GM12872 (cell line): ENCODE measurements around the gene TSPAN4.
A peak's percentile ranks its signal among the peaks of the same experiment; 100 is the strongest.

ENCODE experiments used
- TF ChIP-seq, protein P1 (sequence below): IDR thresholded peaks from 3 replicates; pipeline ENCODE4 v1.5.1; 2011; ENCODE audit warnings: low read depth, mild to moderate bottlenecking, low read length, moderate library complexity; ENCODE audit not compliant: insufficient read depth

Gene TSPAN4

DNA sequence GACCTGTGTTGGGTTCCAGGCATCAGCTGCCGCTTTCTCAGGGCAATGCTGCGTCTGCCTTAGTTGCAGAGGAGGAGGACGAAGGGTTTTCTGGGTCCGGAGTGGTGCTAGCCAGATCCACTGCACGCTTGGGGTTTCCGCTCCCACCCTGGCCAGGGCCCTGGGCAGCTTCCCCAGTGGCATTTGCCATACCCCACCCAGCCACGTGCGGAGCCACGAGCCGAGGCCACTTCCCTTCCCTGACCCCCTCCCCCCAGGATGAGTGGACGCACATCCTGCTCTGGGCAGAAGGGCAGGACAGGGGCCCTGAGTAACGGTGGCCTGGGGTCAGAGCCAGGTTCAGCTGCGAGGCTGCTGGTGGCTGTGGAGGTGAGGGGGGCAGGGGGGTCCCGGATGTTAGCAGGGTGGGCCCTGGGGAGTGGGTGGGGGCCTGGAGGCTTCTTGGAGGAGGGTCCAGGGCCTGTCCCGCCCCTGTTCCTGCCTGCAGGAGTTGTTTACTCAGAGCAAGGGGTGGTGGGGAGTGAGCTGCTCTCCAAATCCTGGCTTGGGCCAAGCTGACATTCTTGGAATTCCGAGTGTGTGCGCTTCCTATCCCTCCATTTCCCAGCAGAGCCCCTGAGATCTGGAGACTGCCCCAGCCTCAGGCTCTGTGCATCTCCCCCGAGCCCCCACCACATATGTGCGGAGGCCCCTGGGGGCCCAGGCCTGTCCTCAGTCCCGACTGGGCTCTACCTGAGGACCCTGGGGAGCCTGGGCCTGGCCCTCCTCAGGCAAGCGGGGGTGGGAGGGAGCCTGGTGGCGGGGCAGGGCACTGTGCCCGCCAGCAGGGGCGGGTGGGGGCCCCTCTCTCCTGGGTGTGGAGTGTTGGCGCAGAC is 1.4 kb downstream of the TSPAN4 start:
- TF ChIP-seq, protein P1, sequence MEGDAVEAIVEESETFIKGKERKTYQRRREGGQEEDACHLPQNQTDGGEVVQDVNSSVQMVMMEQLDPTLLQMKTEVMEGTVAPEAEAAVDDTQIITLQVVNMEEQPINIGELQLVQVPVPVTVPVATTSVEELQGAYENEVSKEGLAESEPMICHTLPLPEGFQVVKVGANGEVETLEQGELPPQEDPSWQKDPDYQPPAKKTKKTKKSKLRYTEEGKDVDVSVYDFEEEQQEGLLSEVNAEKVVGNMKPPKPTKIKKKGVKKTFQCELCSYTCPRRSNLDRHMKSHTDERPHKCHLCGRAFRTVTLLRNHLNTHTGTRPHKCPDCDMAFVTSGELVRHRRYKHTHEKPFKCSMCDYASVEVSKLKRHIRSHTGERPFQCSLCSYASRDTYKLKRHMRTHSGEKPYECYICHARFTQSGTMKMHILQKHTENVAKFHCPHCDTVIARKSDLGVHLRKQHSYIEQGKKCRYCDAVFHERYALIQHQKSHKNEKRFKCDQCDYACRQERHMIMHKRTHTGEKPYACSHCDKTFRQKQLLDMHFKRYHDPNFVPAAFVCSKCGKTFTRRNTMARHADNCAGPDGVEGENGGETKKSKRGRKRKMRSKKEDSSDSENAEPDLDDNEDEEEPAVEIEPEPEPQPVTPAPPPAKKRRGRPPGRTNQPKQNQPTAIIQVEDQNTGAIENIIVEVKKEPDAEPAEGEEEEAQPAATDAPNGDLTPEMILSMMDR: no peak

DNA sequence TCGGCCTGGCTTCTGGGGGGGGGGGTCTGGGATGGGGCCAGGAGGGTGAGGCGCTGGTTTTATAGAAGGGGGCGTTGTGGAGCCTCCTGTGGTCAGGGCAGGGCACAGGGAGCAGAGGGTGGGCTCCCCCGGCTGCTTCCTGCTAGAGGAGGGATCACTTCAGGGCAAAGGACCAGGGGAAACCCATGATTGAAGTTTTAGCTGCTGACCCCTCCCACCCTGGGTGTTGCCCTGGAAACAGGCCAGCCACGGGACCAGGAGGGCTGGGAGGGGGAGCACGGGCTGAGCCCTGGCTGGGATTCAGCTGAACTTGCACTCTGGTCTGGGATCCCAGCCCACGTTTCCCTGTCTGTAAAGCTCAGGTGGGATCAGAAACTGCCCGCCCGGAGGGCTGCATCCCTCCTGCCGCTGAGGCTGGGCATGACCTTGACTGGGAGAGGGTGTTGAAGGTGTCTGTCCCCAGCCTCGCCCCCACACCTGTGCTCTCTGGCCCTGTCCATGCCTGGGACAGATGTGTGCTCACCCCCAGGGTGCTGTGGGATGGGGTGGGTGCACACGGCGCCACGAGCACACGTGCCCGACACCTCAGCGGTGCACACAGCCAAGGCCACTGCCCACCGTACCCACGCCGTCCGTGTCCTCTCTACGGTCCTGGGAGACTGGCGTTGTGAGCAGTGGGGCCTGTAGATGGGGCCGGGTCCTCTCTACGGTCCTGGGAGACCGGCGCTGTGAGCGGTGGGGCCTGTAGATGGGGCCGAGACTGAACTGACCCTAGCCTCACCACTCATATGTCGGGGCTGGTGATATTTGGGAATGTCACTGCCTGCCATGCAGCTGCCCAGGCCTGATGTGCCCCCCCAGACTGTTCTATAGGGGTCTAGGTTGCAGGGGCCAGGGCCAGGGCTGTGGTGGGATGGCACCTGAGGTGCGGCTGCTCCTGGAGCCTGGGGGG is 2.3 kb downstream of the TSPAN4 start:
- TF ChIP-seq, protein P1: no peak

GRCh38 chr11:845872-846495 is 3.3 kb downstream of the TSPAN4 start:
- TF ChIP-seq, protein P1: no peak

DNA sequence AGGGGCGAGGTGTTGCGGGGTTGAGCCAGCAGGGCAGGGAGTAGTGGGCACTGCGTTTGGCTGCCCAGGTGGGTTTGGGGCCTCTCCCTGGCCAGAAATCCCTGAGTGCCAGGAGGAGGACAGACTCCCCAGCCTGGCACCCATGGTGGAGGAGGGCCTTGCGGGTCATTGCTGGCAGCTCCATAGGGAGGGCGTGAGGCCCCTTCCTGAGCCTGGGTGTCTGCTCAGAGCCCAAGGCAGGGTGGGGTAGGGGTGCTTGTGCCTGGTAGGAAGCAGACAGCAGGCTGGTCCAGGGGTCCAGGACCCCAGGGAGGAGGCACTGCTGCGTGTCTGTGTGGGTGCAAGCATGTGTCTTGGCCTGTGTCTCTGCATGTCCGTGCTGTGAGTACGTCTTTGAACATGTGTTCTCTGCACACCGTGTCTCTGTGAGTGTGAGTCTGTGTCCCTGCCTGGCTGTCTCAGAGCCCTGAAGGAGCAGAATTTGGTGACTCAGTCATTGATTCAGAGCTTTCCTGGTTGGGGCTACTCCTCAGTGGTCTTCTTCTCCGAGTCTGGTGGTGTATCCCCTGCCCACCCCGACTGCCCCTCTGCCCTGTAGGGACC is 3.9 kb downstream of the TSPAN4 start:
- TF ChIP-seq, protein P1: no peak

GRCh38 chr11:847876-848275 is 5.2 kb downstream of the TSPAN4 start:
- TF ChIP-seq, protein P1: no peak

GRCh38 chr11:848380-848931 is 5.8 kb downstream of the TSPAN4 start:
- TF ChIP-seq, protein P1: peak; percentile 97
